H1 (cell line): ENCODE results near the gene MRPL54. TPM values are rescaled to one million over a fixed set of nuclear protein-coding genes. Genes with fewer than 3 reads are reported as not detected.
A peak's percentile ranks its signal among the peaks of the same experiment; 100 is the strongest.

Experiments used
- CBX8 ChIP-seq: fragments of 300-800, 300-1000 bp; sonication (generic); IDR thresholded peaks from 2 replicates; pipeline ENCODE4 v1.7.1; 2016; ENCODE audit warnings: low read depth, low read length, borderline replicate concordance
- CREB1 ChIP-seq: IDR thresholded peaks from 2 replicates; pipeline ENCODE4 v1.6.1; 2012; ENCODE audit warnings: inconsistent platforms
- CTBP2 ChIP-seq: IDR thresholded peaks from 2 replicates; pipeline ENCODE4 v1.7.0; 2011; ENCODE audit warnings: borderline replicate concordance, mild to moderate bottlenecking, moderate library complexity, mixed read lengths, low read length; ENCODE audit not compliant: insufficient read depth, insufficient read length
- KDM1A ChIP-seq: fragments of 200-600, 300-600 bp; sonication (generic); IDR thresholded peaks from 2 replicates; pipeline ENCODE4 v1.7.1; 2016; ENCODE audit warnings: mild to moderate bottlenecking, low read length, borderline replicate concordance
- NRF1 ChIP-seq: IDR thresholded peaks from 2 replicates; pipeline ENCODE4 v1.6.1; 2011; ENCODE audit warnings: mild to moderate bottlenecking, low read depth, low read length, improper control_type of control experiment
- PHF8 ChIP-seq: fragments of 200-600 bp; sonication (generic); conservative IDR thresholded peaks from 2 replicates; pipeline ENCODE4 v1.7.1; 2012; ENCODE audit warnings: low read depth, mild to moderate bottlenecking, inconsistent platforms, low read length, moderate library complexity
- POLR2A ChIP-seq, 2 experiments: IDR thresholded peaks; 1 replicate in 1 of 2; 2 replicates in 1 of 2; pipeline ENCODE4 v1.6.1; 2011; ENCODE audit warnings: low read depth in 2 of 2, low read length in 2 of 2, mild to moderate bottlenecking in 2 of 2; ENCODE audit errors: control extremely low read depth in 1 of 2
- POLR2AphosphoS5 ChIP-seq: IDR thresholded peaks from 2 replicates; pipeline ENCODE4 v1.6.1; 2011; ENCODE audit warnings: low read depth, low read length
- RNF2 ChIP-seq: fragments of 200-900, 300-1000 bp; sonication (generic); IDR thresholded peaks from 2 replicates; pipeline ENCODE4 v1.7.1; 2016; ENCODE audit warnings: borderline replicate concordance, low read depth, mild to moderate bottlenecking, antibody characterized with exemption, low read length; ENCODE audit not compliant: poor library complexity, severe bottlenecking; ENCODE audit errors: missing control alignments
- RXRA ChIP-seq: IDR thresholded peaks from 2 replicates; pipeline ENCODE4 v1.6.1; 2011; ENCODE audit warnings: low read depth, mild to moderate bottlenecking, low read length, moderate library complexity; ENCODE audit not compliant: insufficient read depth
- SAP30 ChIP-seq: fragments of 300-600 bp; sonication (generic); IDR thresholded peaks from 2 replicates; pipeline ENCODE4 v1.7.1; 2012; ENCODE audit warnings: low read length, moderate library complexity, mild to moderate bottlenecking, inconsistent platforms; ENCODE audit not compliant: insufficient read depth, insufficient replicate concordance
- SIN3A ChIP-seq, 2 experiments: IDR thresholded peaks in 1 of 2; conservative IDR thresholded peaks in 1 of 2; 2 replicates each; pipeline ENCODE4 v1.6.1; 2011 to 2012; ENCODE audit warnings: low read length in 2 of 2, improper control_type of control experiment in 1 of 2, low read depth in 1 of 2, mild to moderate bottlenecking in 1 of 2
- SIX5 ChIP-seq: IDR thresholded peaks from 2 replicates; pipeline ENCODE4 v1.6.1; 2011; ENCODE audit warnings: mild to moderate bottlenecking, low read depth, low read length
- TAF1 ChIP-seq: IDR thresholded peaks from 2 replicates; pipeline ENCODE4 v1.6.1; 2011; ENCODE audit warnings: mild to moderate bottlenecking, low read depth, low read length
- YY1 ChIP-seq: IDR thresholded peaks from 2 replicates; pipeline ENCODE4 v1.6.1; 2011; ENCODE audit warnings: low read depth, mild to moderate bottlenecking, low read length
- polyA plus RNA-seq, 7 experiments: library from polyadenylated mRNA; depleted of rRNA in 3 of 7; stranded (reverse) in 5 of 7; unstranded in 2 of 7; fragments of >200 nt in 5 of 7; fragments of 200-250 nt in 2 of 7; gene quantifications; 1 replicate in 5 of 7; 2 replicates in 1 of 7; 4 replicates in 1 of 7; pipeline versions ENCODE4 v1.2.1 to v1.2.3, GENCODE V29; 2011 to 2013; ENCODE audit warnings: missing spikeins in 2 of 7, mixed read lengths in 2 of 7
- total RNA-seq: library from RNA; stranded (reverse); fragmentation: NEBNext Ultra II Directional; extraction: Animal tissue kit (Norgen Biotek cat#: 25700); gene quantifications from 2 replicates; pipeline ENCODE4 v1.2.1, GENCODE V29; 2021
- TF ChIP-seq, protein P1 (sequence below): IDR thresholded peaks from 2 replicates; pipeline ENCODE4 v1.6.1; 2012; ENCODE audit warnings: inconsistent platforms
- TF ChIP-seq, protein P2 (sequence below): IDR thresholded peaks from 2 replicates; pipeline ENCODE4 v1.6.1; 2011; ENCODE audit warnings: low read length, improper control_type of control experiment
- TF ChIP-seq, protein P3 (sequence below): IDR thresholded peaks from 2 replicates; pipeline ENCODE4 v1.6.1; 2012; ENCODE audit warnings: low read length, inconsistent platforms

MRPL54 gene
- total and polyA plus RNA-seq, 2 of the 8 experiments (the other 6 are each of a cell fraction or from before 2014, with no cell fraction given): 63.8 to 72.8 TPM

DNA sequence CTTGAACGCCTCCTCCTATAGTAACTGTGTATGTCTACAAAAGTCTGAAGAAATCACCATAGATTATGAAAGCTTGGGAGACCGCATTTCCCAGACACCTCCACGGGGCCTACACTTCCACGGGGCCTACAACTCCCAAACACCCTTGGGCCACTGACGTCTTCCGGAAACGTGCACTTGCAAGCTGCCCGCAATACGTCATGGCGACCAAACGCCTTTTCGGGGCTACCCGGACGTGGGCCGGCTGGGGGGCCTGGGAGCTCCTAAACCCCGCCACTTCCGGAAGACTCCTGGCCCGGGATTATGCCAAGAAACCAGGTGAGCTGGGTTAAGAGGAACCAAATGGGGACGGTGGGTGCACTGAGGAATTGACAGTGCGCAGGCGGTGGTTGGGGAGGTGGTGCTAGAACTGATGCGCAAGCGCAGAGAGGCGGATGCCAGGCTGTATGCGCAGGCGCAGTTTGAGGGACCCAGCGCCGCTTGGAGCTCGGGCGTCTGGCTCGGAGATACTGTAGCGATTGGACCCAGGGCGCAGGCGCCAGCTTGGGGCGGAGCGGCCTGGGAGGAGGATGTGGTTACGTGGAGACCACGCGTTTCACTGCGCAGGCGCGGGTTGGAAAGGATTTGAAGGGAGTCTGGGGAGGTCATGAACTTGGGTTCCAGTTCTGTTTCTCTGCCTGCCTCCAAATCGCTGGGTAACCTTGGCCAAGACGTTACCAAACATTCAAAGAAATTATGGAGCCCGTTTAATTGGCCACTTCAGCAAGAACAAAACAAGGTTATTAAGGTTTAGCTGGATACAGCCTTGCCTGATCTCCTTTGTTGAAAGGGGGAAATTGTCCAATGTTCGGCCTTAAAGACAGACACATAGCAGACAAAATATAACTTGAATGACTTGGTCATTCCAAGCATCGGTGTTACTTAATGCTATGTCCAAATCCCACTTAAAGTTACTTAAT, at the start of gene MRPL54 (continued):
- TF ChIP-seq NRF1 (peak; percentile 99), CREB1 (peak; percentile 90), RNF2 (no peak), CBX8 (no peak), POLR2A (IDR thresholded peaks at IDR 0.05; ENCODE audit: control extremely low read depth in 1 of 2, low read depth in 2 of 2, low read length in 2 of 2) (peak in 1 of 2 experiments; percentile 90; a peak in 2 of 3 replicates), SIX5 (peak; percentile 76), POLR2AphosphoS5 (peak; percentile 82), RXRA (0 out of 2 replicates have a peak, but pooled peaks have one; percentile 42), YY1 (peak; percentile 89), PHF8 (peak; percentile 100), CTBP2 (no peak), TAF1 (peak; percentile 89), SAP30 (peak; percentile 91), SIN3A (conservative IDR thresholded peaks at IDR 0.05 in 1 of 2, IDR thresholded peaks at IDR 0.05 in 1 of 2; ENCODE audit: low read depth in 1 of 2, low read length in 2 of 2) (peak; percentile 67 to 95; a peak in 2 of 4 replicates), KDM1A (peak; percentile 86; the same call in 1 of the 2 replicates)
- TF ChIP-seq, protein P1, sequence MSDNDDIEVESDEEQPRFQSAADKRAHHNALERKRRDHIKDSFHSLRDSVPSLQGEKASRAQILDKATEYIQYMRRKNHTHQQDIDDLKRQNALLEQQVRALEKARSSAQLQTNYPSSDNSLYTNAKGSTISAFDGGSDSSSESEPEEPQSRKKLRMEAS: peak; percentile 72
- TF ChIP-seq, protein P2, sequence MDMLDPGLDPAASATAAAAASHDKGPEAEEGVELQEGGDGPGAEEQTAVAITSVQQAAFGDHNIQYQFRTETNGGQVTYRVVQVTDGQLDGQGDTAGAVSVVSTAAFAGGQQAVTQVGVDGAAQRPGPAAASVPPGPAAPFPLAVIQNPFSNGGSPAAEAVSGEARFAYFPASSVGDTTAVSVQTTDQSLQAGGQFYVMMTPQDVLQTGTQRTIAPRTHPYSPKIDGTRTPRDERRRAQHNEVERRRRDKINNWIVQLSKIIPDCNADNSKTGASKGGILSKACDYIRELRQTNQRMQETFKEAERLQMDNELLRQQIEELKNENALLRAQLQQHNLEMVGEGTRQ: no peak
- TF ChIP-seq, protein P3, sequence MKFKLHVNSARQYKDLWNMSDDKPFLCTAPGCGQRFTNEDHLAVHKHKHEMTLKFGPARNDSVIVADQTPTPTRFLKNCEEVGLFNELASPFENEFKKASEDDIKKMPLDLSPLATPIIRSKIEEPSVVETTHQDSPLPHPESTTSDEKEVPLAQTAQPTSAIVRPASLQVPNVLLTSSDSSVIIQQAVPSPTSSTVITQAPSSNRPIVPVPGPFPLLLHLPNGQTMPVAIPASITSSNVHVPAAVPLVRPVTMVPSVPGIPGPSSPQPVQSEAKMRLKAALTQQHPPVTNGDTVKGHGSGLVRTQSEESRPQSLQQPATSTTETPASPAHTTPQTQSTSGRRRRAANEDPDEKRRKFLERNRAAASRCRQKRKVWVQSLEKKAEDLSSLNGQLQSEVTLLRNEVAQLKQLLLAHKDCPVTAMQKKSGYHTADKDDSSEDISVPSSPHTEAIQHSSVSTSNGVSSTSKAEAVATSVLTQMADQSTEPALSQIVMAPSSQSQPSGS: peak; percentile 86
